SH-SY5Y (cell line): ENCODE measurements around the gene MSI2.

Experiments
- GATA2 ChIP-seq: IDR thresholded peaks from 2 replicates; pipeline ENCODE4 v1.6.1; 2011; ENCODE audit warnings: mild to moderate bottlenecking, low read depth, low read length
- GATA3 ChIP-seq: IDR thresholded peaks from 2 replicates; pipeline ENCODE4 v1.6.1; 2011; ENCODE audit warnings: low read depth, mild to moderate bottlenecking, low read length, moderate library complexity

The MSI2 gene

DNA sequence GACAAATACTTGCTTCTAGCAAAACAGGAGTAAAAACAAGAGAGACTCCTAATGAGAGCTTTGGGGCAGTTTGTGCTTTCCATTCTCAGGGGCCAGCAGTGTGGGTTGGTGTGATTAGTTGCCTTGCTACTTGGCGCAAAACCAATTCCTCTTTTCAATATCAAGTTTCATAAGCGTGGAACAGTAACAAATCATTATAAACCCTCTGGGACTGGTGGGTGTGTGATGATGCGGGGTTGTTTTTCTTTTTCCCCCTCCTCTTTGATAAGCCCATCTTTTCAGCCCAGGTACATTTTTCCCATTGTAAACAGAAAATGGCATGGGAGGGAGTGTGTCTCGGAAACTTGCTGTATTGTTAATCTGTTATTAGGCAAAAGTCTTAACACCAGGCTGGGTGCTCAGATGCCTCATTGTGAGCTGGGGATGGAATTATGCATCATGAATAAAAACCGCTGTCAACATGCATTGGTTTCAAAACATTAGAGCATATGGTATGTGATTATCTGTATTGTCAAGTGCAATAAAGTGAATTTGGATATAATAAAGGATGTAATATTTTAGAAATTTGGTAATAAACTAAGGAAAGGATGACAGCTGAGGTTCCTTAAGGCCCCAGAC lies 322.4 kb downstream of the MSI2 start:
- TF ChIP-seq GATA2 (no peak), GATA3 (no peak)

DNA sequence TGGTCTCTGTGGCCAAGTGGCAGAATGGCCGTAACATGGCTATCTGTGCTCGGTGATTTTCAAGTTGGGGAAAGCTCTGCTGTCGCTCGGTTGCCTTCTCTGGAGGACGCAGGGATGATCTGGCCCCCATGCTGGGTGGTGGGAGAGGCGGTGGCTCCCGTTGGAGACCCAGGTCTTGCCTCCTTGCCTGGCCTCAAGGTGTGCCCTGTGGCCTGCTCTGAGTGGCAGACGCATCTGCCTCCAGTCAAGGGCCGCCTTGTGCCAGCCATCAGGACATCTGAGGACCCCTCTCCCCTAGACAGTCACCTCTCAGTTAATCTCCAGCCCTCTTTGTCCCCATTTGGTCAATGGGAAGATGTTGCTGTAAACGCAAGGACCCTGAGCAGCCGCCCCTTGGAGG lies 322.9 kb downstream of the MSI2 start:
- no peak for TF ChIP-seq GATA3
- TF ChIP-seq GATA2: no peak

DNA sequence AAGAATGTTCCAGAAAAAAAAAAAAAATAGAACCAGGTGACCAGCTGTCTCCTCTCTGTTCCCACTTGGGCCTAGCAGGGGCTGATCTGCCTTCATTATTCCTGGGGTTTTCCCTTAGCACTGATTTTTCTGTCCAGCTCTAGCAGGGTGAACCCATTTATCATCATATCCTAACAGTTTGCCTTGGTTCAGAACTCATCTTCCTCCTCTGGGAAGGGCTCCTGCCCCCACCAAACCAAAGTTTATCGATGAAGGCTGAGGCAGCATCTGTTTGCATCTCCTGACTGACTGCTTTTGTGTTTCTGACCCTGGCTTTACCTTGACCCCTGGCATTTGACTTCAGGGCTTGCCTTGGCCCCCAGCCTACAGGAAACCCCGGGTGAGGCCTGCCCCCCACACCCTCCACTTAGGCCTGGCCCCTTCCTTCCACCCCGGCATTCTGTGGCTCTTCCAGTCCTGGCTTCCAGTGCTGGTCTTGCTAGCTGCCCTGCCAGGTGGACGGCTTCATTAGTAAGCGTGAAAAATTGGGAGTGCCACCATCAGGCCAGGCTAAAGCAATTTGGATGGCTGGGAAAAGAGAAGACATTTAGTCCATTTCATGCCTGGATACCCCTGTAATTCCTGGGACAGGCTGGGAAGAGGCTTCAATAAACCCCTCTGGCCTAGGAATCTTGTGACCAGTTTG lies 323.9 kb downstream of the MSI2 start:
- no peak for TF ChIP-seq GATA3
- no peak for TF ChIP-seq GATA2

DNA sequence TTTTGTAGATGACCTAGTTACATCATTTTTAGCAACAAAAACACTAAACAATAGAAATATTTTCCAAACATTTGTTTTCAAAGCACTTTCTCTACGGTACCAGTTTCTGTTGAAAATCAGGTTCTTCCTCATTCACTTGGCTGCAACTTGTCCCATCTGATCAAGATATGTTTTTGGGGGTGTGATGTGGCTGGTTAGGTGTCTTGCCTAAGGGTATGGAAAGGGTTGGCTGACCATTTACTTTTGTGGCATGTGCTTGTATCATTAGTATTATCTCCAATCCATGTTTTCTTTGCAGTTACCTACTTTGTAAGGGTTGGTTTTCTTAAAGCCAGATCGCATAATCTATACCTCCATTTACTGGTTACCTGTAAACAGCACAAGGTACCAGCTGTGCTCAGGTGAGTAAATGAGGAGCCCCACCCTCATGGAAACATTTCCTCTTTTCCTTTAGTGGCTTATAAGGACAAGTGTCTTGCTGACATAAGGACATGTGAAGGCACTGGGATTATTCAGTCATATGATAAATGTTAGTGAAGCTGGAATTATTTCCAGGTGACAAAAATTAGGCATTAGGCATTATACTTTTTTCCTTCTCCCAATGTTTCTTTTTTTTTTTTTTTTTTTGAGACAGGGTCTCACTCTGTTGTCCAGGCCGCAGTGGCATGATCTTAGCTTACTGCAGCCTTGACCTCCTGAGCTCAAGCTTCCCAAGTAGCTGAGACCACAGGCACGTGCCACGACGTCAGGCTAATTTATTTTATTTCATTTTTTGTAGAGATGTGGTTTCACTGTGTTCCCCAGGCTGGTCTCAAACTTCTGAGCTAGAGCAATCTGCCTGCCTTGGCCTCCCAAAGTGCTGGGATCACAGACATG lies 326.8 kb downstream of the MSI2 start:
- no peak for TF ChIP-seq GATA2
- no peak for TF ChIP-seq GATA3

DNA sequence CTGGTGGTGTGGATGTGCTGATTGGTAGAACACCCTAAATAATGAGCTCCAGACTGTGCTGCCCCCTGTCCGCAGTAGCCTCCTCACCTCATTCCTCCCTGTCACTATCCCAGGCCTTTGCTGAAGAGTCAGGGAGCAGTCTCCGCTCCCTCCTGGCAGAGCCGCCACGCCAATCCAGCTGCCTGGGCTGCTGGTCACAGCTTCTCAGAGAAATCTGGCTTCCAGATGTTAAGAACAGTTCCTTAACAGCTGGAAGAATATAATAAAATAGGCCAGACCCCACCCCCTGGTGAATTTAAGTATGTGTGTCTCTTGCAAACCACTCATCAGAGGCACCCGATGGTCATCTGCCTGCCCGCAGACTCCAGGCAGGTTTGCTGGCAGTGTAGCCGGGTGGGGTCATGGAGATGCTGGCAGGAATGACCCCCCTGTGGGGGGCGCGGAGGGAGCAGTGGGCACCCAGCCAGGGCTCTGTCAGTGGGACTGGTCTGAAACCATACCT lies 327.8 kb downstream of the MSI2 start:
- no peak for TF ChIP-seq GATA3
- no peak; the same call in 1 of the 2 replicates for TF ChIP-seq GATA2

DNA sequence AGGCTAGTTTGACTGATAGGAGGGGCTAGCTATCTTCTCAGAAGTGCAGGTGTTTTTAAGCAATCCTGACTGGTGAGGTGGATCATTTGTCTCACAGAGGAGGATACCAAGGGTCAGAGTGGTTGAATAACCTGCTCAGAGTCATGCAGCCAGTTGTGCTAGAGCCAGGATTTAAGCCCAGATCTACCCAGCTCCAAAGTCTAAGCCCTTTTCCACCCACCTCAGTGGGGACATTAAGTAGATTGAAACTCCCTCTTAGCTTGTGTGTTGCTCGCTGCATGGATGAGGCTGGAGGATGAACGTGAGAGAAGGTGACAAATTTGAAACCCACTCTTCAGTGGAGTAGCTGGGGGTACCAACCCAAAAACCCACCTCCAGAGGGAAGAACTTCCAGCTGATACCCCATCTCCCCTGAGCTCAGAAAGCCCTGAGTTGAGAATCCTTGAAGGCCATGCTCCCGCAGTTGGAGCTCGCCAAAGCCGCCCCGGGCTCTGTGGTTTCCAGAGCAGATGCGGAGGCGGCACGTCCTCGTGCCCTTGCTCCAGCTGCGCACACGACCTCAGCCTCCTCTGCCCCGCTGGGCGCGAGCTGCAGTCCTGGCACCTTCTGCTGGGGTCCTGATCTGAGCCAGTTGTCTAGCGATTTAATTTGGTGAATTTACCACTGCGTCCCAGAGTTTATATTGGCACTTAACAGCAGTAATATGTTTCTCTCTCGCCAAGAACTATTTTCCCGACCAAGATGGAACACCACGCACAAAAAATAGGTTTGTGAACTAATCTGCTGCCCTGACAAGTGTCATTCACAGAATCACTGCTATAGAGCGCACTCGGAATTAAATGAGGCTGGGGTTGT lies 329.2 kb downstream of the MSI2 start:
- TF ChIP-seq GATA3 (no peak), GATA2 (no peak)

DNA sequence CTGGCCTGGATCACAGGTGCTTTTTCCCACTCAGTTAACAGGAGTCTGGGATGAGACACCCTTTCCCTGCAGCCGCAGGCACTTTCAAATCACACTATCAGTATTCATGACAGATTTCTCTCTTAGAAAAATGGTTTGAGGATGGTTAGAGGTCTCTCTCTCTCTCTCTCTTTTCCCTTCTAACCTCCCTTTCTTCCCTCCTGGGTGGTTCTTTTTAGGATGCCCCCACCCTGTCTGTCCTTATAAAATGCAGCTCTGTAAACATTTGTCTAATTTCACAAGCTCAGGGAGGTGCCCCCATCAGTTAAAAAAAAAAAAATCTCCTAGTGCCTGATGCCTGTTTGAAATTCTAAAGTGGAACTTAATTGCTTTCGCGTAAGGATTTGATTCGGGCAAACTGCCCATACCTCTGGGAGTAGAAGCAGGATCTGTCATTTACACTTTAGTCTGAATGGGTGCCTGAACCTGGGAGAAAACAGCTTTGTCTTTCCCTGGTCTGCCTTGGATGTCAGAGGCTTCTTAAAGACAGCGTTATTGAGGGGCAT lies 329.9 kb downstream of the MSI2 start:
- TF ChIP-seq GATA3 (peak; percentile 58; the same call in 1 of the 2 replicates), GATA2 (peak; percentile 81)

DNA sequence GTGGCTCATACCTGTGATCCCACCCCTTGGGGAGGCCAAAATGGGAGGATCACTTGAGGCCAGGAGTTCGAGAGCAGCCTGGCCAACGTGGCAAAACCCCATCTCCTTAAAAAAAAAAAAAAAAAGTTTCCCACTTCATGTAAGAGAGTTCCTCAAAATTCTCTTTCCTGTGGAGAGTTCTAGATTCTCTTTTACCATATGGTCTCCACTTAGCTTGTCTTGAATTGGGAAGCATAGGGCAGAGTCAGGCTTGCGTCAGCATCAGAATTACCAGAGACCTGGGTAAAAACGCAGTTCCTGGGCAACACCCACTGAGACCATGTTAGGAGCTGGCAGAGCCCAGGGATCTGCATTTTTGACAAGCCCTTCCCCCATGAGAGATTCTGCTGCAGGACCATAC lies 330.4 kb downstream of the MSI2 start:
- no peak for TF ChIP-seq GATA3
- no peak for TF ChIP-seq GATA2

DNA sequence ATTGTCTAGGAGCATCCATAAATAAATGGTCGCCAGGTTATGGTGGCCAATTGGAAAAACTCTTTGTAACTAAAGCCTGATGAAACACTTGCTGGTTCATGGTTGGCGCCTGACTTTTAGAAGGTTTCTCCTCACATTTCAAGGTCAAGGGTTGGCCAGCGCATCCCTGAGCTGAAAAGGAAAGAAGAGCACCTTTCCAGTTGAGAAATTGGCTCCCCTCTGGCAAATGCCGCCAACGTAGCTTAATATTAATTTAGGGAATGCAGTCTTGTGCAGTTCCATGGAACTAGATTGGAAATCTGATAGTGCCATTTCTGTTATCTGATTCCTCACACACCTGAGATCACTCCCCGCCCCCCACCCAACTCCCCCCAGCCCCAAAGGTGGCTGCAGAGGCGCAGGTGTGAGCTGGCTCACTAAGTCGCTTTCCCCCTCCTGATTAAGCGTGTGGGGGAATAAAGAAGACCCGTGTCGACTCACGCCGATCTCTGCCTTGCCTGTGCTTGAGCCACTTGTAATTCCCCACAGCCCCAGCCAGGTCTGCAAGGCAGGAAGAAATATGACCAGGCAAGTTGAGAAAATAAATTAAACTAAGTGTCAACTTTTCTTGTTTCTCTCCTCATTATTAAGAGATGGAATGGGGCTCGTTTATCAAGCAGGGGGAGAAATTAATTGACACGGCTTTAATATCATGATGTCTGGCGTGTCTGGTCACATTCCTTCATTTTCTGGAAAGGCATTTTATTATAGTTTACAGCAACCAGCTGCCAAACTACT lies 331.1 kb downstream of the MSI2 start:
- TF ChIP-seq GATA2 (peak; percentile 59), GATA3 (no peak)

DNA sequence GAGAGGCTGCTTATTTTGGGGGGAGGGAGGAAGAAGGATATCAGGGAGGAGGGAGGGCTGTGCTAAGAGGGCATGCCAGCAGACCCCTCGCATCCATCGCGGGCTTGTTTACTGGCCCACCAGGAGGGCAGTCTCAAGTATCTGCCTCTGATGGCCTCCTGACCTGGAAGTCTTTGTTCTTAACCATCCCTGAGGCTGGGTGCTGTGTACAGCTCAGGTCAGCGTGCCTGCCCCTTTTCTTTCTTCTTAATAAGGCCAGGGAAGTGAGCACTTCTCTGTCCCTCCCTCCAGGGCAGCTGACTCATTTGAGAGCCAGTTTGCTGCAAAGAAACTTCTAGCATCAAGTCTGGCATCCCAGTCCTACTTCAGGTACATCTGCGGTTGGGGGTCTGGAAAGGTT lies 331.8 kb downstream of the MSI2 start:
- no peak for TF ChIP-seq GATA3
- no peak for TF ChIP-seq GATA2

DNA sequence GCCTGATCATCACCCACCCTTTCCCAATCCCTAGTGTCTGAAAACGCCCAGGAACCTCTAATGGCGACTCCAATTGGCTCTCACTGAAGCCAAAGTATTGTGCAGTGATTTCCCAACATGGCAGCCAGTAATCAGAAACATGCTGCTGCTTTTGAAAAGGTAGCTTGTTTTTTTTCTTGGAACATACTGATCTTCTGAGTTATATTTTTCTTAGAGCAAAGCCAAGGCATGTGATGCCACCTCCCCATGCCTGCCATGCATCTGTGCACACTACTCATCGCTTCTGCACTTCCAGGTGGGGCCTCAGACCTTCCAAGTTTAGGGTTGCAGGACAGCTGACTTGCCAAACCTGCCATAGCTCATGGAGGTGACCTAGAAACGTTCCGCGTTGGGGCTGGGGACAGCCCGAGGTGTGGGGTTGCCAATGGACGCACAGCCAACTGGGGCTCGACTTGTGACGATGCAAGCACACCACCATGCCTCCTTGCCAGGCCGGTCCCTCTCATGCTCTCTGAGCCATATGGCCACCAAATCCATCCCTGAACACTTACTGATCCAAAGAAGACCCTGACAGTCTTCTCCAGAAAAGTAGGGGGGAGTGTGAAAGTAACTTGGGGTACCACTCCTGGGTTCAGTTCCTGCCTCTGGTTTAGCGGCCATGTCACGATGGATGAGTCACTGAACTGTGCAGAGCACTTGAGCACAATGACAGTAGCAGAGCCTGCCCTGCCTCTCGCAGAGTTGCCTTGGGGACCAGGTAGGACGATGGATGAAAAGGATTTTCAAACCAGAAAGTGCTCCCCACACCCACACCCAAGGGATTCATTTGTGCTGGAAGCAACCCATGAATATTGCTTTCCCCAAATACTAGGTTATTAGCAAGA lies 333.1 kb downstream of the MSI2 start:
- no peak for TF ChIP-seq GATA3
- TF ChIP-seq GATA2: no peak
